ENCODE measurements around the gene MEGF8.
"Not testable (repeated sequence)": the region's sequence is repeated elsewhere in the genome, so short reads cannot be mapped to it uniquely, and the experiment has no call there.

The MEGF8 gene

GRCh38 chr19:42334697-42335373 lies 9.4 kb downstream of the MEGF8 start:
- no peak for DNase-seq

DNA sequence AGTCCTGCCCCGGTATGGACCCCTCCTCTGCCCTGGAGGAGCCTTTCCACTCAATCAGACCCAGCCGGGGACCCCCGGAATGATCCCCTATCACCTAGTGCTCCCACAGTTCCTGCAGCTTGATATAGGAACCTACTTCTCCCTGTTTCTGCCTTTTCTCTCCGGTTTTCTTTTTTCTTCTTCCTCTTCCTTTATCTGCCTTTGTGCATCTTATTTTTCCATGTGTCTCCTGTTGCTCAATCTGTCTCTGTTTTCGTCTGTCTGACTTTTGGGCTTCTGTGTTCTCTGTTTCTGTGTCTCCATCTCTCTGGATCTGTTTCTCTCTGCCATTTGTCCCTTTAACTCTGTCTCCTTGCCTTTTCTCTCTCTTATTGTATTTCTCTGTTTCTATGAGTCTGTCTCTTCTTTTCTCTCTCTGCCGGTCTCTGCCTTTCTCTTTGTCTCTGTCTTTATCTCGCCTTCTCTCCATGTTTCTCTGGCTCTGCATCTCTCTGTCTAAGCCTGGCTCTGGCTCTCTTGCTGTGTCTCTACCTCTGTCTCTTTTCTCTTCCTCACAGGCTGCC lies 10.0 kb downstream of the MEGF8 start:
- DNase-seq: no peak

- no peak for DNase-seq
These were observed 10.5 kb downstream of the MEGF8 start for GRCh38 chr19:42335971-42336370.

DNA sequence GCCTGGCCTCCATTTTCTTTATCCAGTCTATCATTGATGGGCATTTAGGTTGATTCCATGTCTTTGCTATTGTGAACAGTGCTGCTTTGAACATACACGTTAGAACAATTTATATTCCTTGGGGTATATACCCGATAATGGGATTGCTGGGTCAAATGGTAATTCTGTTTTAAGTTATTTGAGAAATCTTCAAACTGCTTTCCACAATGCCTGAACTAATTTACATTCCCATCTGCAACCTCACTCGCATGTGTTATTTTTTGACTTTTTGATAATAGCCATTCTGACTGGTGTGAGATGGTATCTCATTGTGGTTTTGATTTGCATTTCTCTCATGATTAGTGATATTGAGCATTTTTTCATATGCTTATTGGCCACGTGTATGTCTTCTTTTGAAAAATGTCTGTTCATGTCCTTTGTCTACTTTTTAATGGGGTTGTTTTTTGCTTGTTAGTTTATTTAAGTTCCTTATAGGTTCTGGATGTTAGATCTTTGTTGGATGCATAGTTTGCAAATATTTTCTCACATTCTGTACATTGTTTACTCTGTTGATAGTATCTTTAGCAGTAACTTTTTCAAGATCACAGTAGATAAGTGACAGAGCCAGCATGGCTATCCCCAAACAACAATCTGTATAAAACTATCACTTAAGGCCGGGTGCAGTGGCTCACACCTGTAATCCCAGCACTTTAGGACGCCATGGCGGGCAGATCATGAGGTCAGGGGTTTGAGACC lies 13.9 kb downstream of the MEGF8 start:
- DNase-seq: not testable (repeated sequence)

GRCh38 chr19:42339922-42340321 lies 14.5 kb downstream of the MEGF8 start:
- not testable (repeated sequence) for DNase-seq

- DNase-seq: no peak
These were observed 18.1 kb downstream of the MEGF8 start for GRCh38 chr19:42343344-42344110.

GRCh38 chr19:42344336-42344893 lies 19.0 kb downstream of the MEGF8 start:
- DNase-seq: no peak

DNA sequence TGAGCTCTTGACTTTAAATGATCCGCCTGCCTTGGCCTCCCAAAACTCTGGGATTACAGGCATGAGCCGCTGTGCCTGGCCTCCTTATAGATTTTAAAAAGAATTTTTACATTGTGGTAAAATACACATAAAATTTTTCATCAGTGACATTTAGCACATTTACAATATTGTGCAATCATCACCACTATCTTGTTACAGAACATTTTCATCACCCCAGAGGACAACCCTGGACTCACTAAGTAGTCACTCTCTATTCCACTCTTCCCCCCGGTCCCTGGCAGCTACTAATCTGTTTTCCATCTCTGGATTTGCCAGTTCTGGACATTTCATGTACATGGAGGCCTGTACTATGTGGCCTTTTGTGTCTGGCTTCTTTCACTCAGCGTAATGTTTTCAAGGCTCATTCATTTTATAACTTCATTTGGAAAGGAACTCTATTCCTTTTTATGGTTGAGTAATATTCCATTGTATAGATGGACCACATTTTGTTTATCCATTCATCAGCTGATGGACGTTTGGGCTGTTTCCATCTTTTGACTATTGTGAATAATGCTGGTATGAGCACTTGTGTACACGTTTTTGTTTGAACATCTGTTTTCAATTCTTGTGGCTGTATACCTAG lies 19.9 kb downstream of the MEGF8 start:
- no peak for DNase-seq

DNA sequence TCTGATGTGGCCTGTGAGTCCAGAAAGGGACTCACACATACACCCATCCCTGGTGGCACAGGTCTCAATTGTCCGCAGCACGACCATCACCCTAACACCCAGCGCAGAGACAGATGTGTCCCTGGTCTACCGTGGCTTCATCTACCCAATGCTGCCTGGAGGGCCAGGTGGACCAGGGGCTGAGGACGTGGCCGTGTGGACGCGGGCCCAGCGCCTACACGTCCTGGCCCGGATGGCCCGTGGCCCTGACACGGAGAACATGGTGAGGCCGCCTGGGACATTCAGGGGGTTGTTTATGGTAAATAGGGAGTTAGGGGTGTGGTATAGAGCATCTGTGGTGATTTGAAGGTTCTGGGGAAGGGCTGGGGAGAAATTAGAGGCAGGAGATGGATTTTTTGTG lies 22.8 kb downstream of the MEGF8 start:
- DNase-seq: no peak

DNA sequence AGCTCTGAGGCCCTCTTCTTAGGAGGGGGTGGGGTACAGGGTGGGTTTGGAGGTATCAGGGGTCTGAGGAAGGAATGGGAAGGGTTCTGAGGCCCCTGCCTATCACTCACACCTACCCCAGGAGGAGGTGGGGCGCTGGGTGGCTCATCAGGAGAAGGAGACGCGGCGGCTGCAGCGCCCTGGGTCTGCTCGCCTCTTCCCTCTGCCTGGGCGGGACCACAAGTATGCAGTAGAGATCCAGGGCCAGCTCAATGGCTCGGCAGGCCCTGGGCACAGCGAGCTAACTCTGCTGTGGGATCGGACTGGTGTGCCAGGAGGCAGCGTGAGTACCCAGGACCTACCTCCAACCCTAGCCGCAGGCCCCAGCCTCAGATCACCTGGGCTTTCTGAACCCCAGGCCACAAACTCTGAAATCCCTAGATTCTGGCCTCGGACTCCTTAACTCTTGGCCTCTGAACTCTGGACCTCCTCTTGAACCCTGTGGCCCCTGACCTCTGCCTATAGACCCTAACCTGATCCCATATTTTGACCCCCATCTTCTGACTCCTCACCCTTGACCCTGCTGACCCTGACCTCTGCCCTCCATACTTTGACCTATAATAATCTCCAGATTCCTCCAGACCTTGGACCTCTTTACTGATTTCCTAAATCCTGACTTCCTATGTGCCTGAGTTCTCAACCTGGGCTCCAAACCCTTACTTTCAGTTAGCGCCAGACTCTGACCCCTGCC lies 24.1 kb downstream of the MEGF8 start:
- no peak for DNase-seq

DNA sequence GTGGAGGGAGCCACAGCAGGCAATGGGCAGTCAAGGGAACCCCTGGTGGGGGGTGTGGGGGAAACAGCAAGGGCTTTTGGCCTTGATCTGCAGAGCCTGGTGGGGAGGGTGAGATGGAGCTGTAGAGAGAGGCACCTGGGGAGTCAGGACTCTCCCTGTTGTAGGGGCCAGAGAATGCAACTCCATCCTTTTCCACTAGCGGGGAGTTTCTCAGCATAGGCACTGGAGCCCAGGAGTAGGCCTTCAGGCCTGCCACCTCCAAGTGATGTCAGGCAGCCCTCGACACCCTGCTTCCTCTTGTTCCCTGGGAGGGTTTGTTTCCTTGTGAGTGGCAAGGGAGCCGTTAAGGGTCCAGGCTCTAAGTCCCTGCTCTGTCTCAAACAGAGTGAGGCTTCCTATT lies 25.0 kb downstream of the MEGF8 start:
- no peak for DNase-seq

DNA sequence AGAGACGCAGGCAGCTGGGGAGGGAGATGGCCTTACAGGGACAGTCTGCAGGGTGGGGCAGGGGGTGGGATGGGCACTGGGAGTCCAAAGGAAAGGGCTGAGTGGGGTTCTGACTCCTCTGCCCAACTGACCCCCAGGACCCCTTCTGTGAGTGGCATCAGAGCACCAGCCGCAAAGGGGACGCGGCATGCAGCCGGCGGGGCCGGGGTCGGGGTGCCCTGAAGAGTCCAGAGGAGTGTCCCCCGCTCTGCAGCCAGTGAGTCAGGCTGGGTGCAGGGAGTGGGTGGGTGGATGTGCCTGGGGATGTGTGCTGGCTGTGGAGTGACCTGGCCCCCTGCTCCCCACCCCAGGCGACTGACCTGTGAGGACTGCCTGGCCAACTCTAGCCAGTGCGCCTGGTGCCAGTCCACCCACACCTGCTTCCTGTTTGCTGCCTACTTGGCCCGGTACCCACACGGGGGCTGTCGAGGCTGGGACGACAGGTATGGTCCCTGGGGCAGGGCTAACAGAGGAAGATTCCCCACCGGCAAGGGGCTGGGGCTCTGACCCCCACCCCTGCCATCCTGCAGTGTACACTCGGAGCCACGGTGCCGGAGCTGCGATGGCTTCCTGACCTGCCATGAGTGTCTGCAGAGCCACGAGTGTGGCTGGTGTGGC lies 25.8 kb downstream of the MEGF8 start:
- DNase-seq: no peak

- no peak for DNase-seq
These were observed 27.1 kb downstream of the MEGF8 start for GRCh38 chr19:42352301-42353259.

- DNase-seq: no peak
These were observed 28.0 kb downstream of the MEGF8 start for GRCh38 chr19:42353341-42354015.

- no peak for DNase-seq
These were observed 30.5 kb downstream of the MEGF8 start for GRCh38 chr19:42355896-42356295.

DNA sequence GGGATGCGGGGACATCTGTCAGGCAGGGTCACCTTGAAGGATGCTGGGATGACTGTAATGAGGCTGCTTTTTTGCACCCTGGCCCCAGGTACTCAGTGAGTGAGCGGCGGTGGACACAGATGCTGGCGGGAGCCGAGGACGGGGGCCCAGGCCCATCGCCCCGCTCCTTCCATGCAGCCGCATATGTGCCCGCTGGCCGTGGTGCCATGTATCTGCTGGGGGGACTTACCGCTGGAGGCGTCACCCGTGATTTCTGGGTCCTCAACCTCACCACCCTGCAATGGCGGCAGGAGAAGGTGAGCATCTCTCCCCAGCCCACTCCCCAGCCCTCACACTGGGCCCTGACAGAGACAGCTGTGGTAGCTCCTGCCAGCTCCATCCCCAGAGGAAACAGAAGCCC lies 31.3 kb downstream of the MEGF8 start:
- DNase-seq: no peak

GRCh38 chr19:42357290-42357689 lies 31.9 kb downstream of the MEGF8 start:
- no peak for DNase-seq

- DNase-seq: no peak
These were observed 35.5 kb downstream of the MEGF8 start for GRCh38 chr19:42360787-42361544.

GRCh38 chr19:42361545-42361910 lies 36.1 kb downstream of the MEGF8 start:
- no peak for DNase-seq

All from stimulated activated CD4-positive, alpha-beta T cell treated with anti-CD3 and anti-CD28 coated beads, Interleukin-2, amount 100 ng/mL, for 48 hours (primary cell).